SK-N-SH treated with all-trans-retinoic acid at 6 μM for 48 hours (cell line): ENCODE measurements around the gene TSSK6.

Experiments
- ATAC-seq: fragments of 200-7000 bp; cut with Tn5 transposase; 3 replicates; pipeline ENCODE4 v1.9.1; 2020; ENCODE audit warnings: mild to moderate bottlenecking, moderate library complexity
- ARNTL ChIP-seq: fragments of 450-650 bp; formaldehyde crosslinking; IDR thresholded peaks from 2 replicates; pipeline ENCODE4 v1.5.0; 2020; ENCODE audit warnings: low read depth, mild to moderate bottlenecking, moderate library complexity, borderline replicate concordance
- BACH2 ChIP-seq: fragments of 250-450 bp; sonication (Bioruptor Pico); IDR thresholded peaks from 2 replicates; pipeline ENCODE4 v1.9.0; 2021; ENCODE audit warnings: mild to moderate bottlenecking, borderline replicate concordance
- CSDC2 ChIP-seq: fragments of 250-450 bp; sonication (Bioruptor Pico); IDR thresholded peaks from 2 replicates; pipeline ENCODE4 v1.5.0; 2020; ENCODE audit warnings: mild to moderate bottlenecking, moderate library complexity
- ESRRG ChIP-seq: fragments of 250-450 bp; sonication (Bioruptor Pico); IDR thresholded peaks from 2 replicates; pipeline ENCODE4 v1.6.1; 2021; ENCODE audit warnings: mild to moderate bottlenecking
- GLIS3 ChIP-seq: fragments of 250-450 bp; sonication (Bioruptor Pico); IDR thresholded peaks from 2 replicates; pipeline ENCODE4 v1.5.0; 2020; ENCODE audit warnings: mild to moderate bottlenecking, moderate library complexity
- ISL1 ChIP-seq: fragments of 250-450 bp; sonication (Bioruptor Pico); IDR thresholded peaks from 2 replicates; pipeline ENCODE4 v2.1.2; 2022; ENCODE audit warnings: mild to moderate bottlenecking, moderate library complexity
- OSR1 ChIP-seq: fragments of 250-450 bp; sonication (Bioruptor Pico); IDR thresholded peaks from 2 replicates; pipeline ENCODE4 v1.8.0; 2022; ENCODE audit warnings: moderate library complexity, mild to moderate bottlenecking, inconsistent platforms
- PPARA ChIP-seq: fragments of 250-450 bp; sonication (Bioruptor Pico); IDR thresholded peaks from 2 replicates; pipeline ENCODE4 v1.5.0; 2020; ENCODE audit warnings: mild to moderate bottlenecking, borderline replicate concordance
- RARB ChIP-seq: fragments of 250-450 bp; sonication (Bioruptor Pico); IDR thresholded peaks from 2 replicates; pipeline ENCODE4 v1.8.0; 2021; ENCODE audit warnings: mild to moderate bottlenecking, moderate library complexity
- SNAI2 ChIP-seq: fragments of 250-450 bp; sonication (Bioruptor Pico); IDR thresholded peaks from 2 replicates; pipeline ENCODE4 v1.5.0; 2020; ENCODE audit warnings: mild to moderate bottlenecking, moderate library complexity
- TCF4 ChIP-seq: fragments of 250-450 bp; sonication (Bioruptor Pico); IDR thresholded peaks from 2 replicates; pipeline ENCODE4 v1.8.0; 2021; ENCODE audit warnings: mild to moderate bottlenecking, moderate library complexity, borderline replicate concordance
- TOX ChIP-seq: fragments of 250-450 bp; sonication (Bioruptor Pico); IDR thresholded peaks from 2 replicates; pipeline ENCODE4 v1.8.0; 2021; ENCODE audit warnings: mild to moderate bottlenecking, moderate library complexity, borderline replicate concordance
- ZFP3 ChIP-seq: fragments of 250-450 bp; sonication (Bioruptor Pico); IDR thresholded peaks from 2 replicates; pipeline ENCODE4 v1.5.0; 2020; ENCODE audit warnings: mild to moderate bottlenecking, moderate library complexity
- ZFP30 ChIP-seq: fragments of 450-650 bp; formaldehyde crosslinking; IDR thresholded peaks from 2 replicates; pipeline ENCODE4 v1.5.0; 2022; ENCODE audit warnings: mild to moderate bottlenecking, moderate library complexity
- ZNF565 ChIP-seq: fragments of 450-650 bp; formaldehyde crosslinking; conservative IDR thresholded peaks from 2 replicates; pipeline ENCODE4 v1.5.0; 2020; ENCODE audit warnings: low read depth, mild to moderate bottlenecking, moderate library complexity
- ZNF70 ChIP-seq: fragments of 450-650 bp; formaldehyde crosslinking; IDR thresholded peaks from 2 replicates; pipeline ENCODE4 v1.5.0; 2020; ENCODE audit warnings: mild to moderate bottlenecking, moderate library complexity
- ZNF8 ChIP-seq: fragments of 450-650 bp; formaldehyde crosslinking; IDR thresholded peaks from 2 replicates; pipeline ENCODE4 v1.5.0; 2020; ENCODE audit warnings: mild to moderate bottlenecking, moderate library complexity
- TF ChIP-seq, protein P1 (sequence below): fragments of 250-450 bp; sonication (Bioruptor Pico); IDR thresholded peaks from 2 replicates; pipeline ENCODE4 v1.8.0; 2021; ENCODE audit warnings: low read depth, mild to moderate bottlenecking, moderate library complexity, borderline replicate concordance
- TF ChIP-seq, protein P2 (sequence below): fragments of 250-450 bp; sonication (Bioruptor Pico); IDR thresholded peaks from 2 replicates; pipeline ENCODE4 v1.5.0; 2020; ENCODE audit warnings: mild to moderate bottlenecking, moderate library complexity
- TF ChIP-seq, protein P3 (sequence below): fragments of 250-450 bp; sonication (Bioruptor Pico); IDR thresholded peaks from 2 replicates; pipeline ENCODE4 v1.5.1; 2021; ENCODE audit warnings: mild to moderate bottlenecking, moderate library complexity
- TF ChIP-seq, protein P4 (sequence below): fragments of 250-450 bp; sonication (Bioruptor Pico); IDR thresholded peaks from 2 replicates; pipeline ENCODE4 v1.5.1; 2020; ENCODE audit warnings: low read depth, mild to moderate bottlenecking, moderate library complexity
- TF ChIP-seq, protein P5 (sequence below): fragments of 250-450 bp; sonication (Bioruptor Pico); IDR thresholded peaks from 2 replicates; pipeline ENCODE4 v1.8.0; 2020; ENCODE audit warnings: mild to moderate bottlenecking, moderate library complexity, borderline replicate concordance

The TSSK6 gene

DNA sequence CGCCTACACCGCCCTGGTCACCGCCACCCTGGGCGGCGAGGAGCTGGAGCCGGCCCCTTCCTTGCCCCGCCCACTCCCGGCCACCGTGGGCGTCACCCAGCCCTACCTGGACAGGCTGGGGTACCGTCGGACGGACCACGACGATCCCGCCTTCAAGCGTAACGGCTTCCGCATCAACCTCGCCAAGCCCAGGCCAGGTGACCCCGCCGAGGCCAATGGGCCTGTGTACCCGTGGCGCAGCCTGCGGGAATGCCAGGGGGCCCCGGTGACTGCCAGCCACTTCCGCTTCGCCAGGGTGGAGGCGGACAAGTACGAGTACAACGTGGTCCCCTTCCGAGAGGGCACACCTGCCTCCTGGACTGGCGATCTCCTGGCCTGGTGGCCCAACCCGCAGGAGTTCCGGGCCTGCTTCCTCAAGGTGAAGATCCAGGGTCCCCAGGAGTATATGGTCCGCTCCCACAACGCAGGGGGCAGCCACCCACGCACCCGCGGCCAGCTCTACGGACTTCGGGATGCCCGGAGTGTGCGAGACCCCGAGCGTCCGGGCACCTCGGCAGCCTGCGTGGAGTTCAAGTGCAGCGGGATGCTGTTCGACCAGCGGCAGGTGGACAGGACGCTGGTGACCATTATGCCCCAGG is 29.7 kb upstream of the TSSK6 start (continued):
- TF ChIP-seq, protein P1, sequence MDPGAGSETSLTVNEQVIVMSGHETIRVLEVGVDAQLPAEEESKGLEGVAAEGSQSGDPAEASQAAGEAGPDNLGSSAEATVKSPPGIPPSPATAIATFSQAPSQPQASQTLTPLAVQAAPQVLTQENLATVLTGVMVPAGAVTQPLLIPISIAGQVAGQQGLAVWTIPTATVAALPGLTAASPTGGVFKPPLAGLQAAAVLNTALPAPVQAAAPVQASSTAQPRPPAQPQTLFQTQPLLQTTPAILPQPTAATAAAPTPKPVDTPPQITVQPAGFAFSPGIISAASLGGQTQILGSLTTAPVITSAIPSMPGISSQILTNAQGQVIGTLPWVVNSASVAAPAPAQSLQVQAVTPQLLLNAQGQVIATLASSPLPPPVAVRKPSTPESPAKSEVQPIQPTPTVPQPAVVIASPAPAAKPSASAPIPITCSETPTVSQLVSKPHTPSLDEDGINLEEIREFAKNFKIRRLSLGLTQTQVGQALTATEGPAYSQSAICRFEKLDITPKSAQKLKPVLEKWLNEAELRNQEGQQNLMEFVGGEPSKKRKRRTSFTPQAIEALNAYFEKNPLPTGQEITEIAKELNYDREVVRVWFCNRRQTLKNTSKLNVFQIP = no peak
- TF ChIP-seq, all 23 proteins: peak for 0

DNA sequence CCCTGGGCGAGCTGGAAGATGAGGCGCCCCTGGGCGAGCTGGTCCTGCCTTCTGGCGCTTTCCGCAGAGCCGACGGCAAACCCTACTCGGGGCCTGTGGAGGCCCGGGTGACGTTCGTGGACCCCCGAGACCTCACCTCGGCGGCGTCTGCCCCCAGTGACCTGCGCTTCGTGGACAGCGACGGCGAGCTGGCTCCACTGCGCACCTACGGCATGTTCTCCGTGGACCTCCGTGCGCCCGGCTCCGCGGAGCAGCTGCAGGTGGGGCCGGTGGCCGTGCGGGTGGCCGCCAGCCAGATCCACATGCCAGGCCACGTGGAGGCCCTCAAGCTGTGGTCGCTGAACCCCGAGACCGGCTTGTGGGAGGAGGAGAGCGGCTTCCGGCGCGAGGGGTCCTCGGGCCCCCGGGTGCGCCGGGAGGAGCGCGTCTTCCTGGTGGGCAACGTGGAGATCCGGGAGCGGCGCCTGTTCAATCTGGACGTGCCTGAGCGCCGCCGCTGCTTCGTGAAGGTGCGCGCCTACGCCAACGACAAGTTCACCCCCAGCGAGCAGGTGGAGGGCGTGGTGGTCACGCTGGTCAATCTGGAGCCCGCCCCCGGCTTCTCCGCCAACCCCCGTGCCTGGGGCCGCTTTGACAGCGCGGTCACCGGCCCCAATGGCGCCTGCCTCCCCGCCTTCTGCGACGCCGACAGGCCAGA is 29.1 kb upstream of the TSSK6 start:
- ATAC-seq = no peak
- no peak for TF ChIP-seq ISL1 (CRISPR knock-in tag)
- TF ChIP-seq, protein P2, sequence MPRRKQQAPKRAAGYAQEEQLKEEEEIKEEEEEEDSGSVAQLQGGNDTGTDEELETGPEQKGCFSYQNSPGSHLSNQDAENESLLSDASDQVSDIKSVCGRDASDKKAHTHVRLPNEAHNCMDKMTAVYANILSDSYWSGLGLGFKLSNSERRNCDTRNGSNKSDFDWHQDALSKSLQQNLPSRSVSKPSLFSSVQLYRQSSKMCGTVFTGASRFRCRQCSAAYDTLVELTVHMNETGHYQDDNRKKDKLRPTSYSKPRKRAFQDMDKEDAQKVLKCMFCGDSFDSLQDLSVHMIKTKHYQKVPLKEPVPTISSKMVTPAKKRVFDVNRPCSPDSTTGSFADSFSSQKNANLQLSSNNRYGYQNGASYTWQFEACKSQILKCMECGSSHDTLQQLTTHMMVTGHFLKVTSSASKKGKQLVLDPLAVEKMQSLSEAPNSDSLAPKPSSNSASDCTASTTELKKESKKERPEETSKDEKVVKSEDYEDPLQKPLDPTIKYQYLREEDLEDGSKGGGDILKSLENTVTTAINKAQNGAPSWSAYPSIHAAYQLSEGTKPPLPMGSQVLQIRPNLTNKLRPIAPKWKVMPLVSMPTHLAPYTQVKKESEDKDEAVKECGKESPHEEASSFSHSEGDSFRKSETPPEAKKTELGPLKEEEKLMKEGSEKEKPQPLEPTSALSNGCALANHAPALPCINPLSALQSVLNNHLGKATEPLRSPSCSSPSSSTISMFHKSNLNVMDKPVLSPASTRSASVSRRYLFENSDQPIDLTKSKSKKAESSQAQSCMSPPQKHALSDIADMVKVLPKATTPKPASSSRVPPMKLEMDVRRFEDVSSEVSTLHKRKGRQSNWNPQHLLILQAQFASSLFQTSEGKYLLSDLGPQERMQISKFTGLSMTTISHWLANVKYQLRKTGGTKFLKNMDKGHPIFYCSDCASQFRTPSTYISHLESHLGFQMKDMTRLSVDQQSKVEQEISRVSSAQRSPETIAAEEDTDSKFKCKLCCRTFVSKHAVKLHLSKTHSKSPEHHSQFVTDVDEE (CRISPR knock-in tag) = no peak
- no peak for TF ChIP-seq ZFP3 (CRISPR knock-in tag)
- no peak for TF ChIP-seq ZNF565
- TF ChIP-seq ZFP30 (CRISPR knock-in tag) = no peak
- TF ChIP-seq, protein P3, sequence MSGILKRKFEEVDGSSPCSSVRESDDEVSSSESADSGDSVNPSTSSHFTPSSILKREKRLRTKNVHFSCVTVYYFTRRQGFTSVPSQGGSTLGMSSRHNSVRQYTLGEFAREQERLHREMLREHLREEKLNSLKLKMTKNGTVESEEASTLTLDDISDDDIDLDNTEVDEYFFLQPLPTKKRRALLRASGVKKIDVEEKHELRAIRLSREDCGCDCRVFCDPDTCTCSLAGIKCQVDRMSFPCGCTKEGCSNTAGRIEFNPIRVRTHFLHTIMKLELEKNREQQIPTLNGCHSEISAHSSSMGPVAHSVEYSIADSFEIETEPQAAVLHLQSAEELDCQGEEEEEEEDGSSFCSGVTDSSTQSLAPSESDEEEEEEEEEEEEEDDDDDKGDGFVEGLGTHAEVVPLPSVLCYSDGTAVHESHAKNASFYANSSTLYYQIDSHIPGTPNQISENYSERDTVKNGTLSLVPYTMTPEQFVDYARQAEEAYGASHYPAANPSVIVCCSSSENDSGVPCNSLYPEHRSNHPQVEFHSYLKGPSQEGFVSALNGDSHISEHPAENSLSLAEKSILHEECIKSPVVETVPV = no peak
- no peak for TF ChIP-seq OSR1 (CRISPR knock-in tag)
- TF ChIP-seq TOX (CRISPR knock-in tag) = no peak
- TF ChIP-seq, protein P4, sequence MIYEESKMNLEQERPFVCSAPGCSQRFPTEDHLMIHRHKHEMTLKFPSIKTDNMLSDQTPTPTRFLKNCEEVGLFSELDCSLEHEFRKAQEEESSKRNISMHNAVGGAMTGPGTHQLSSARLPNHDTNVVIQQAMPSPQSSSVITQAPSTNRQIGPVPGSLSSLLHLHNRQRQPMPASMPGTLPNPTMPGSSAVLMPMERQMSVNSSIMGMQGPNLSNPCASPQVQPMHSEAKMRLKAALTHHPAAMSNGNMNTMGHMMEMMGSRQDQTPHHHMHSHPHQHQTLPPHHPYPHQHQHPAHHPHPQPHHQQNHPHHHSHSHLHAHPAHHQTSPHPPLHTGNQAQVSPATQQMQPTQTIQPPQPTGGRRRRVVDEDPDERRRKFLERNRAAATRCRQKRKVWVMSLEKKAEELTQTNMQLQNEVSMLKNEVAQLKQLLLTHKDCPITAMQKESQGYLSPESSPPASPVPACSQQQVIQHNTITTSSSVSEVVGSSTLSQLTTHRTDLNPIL = no peak
- no peak for TF ChIP-seq ARNTL (CRISPR knock-in tag)
- TF ChIP-seq BACH2 (CRISPR knock-in tag) = no peak
- TF ChIP-seq ZNF8 (CRISPR knock-in tag) = no peak
- no peak for TF ChIP-seq CSDC2 (CRISPR knock-in tag)
- TF ChIP-seq PPARA = no peak
- TF ChIP-seq SNAI2 = no peak
- TF ChIP-seq GLIS3 (CRISPR knock-in tag) = no peak
- TF ChIP-seq ZNF70 (CRISPR knock-in tag) = no peak
- no peak for TF ChIP-seq ESRRG (CRISPR knock-in tag)
- TF ChIP-seq, protein P5, sequence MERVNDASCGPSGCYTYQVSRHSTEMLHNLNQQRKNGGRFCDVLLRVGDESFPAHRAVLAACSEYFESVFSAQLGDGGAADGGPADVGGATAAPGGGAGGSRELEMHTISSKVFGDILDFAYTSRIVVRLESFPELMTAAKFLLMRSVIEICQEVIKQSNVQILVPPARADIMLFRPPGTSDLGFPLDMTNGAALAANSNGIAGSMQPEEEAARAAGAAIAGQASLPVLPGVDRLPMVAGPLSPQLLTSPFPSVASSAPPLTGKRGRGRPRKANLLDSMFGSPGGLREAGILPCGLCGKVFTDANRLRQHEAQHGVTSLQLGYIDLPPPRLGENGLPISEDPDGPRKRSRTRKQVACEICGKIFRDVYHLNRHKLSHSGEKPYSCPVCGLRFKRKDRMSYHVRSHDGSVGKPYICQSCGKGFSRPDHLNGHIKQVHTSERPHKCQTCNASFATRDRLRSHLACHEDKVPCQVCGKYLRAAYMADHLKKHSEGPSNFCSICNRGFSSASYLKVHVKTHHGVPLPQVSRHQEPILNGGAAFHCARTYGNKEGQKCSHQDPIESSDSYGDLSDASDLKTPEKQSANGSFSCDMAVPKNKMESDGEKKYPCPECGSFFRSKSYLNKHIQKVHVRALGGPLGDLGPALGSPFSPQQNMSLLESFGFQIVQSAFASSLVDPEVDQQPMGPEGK (CRISPR knock-in tag) = no peak
- TF ChIP-seq RARB (CRISPR knock-in tag) = no peak

DNA sequence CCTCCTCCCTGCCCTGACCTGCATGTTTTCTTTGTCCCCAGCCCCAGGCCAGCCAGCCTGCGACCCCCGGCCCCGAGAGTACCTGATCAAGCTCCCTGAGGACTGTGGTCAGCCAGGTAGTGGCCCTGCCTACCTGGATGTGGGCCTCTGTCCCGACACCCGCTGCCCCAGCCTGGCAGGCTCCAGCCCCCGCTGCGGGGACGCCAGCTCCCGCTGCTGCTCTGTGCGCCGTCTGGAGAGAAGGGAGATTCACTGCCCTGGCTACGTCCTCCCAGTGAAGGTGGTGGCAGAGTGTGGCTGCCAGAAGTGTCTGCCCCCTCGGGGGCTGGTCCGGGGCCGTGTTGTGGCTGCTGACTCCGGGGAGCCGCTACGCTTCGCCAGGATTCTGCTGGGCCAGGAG is 28.3 kb upstream of the TSSK6 start:
- TF ChIP-seq ZFP30 (CRISPR knock-in tag) (no peak), ARNTL (CRISPR knock-in tag) (no peak), TCF4 (CRISPR knock-in tag) (no peak), ZNF565 (no peak), SNAI2 (no peak)
- TF ChIP-seq, protein P1 = no peak
- TF ChIP-seq, protein P2 (CRISPR knock-in tag) = no peak
- ATAC-seq = no peak
